SHP77 (cell line): ENCODE results near the gene SCTR.
"Not testable (repeated sequence)": the region's sequence is repeated elsewhere in the genome, so short reads cannot be mapped to it uniquely, and the experiment has no call there.

Source experiments
- DNase-seq, 2 experiments: peaks; one replicate each; lab custom pipeline; 2025; lab: John Stamatoyannopoulos, UW

The SCTR gene

GRCh38 chr2:119408221-119408619, 116.1 kb downstream of the SCTR start:
- no peak for DNase-seq

GRCh38 chr2:119407430-119408220, 116.7 kb downstream of the SCTR start:
- peak; percentile 9 to 29 for DNase-seq

GRCh38 chr2:119405151-119405550, 119.1 kb downstream of the SCTR start:
- DNase-seq, result no peak

GRCh38 chr2:119403618-119404017, 120.7 kb downstream of the SCTR start:
- DNase-seq, result not testable (repeated sequence)

- DNase-seq, result no peak
These were observed 121.4 kb downstream of the SCTR start for GRCh38 chr2:119402645-119403560.

- DNase-seq, result no peak
These were observed 122.2 kb downstream of the SCTR start for GRCh38 chr2:119402106-119402505.

- DNase-seq, result no peak
These were observed 127.1 kb downstream of the SCTR start for GRCh38 chr2:119397196-119397595.

- no peak for DNase-seq
These were observed 130.1 kb downstream of the SCTR start for GRCh38 chr2:119393971-119394748.
